Measurements from ENCODE around the gene TBC1D22A.

DNA sequence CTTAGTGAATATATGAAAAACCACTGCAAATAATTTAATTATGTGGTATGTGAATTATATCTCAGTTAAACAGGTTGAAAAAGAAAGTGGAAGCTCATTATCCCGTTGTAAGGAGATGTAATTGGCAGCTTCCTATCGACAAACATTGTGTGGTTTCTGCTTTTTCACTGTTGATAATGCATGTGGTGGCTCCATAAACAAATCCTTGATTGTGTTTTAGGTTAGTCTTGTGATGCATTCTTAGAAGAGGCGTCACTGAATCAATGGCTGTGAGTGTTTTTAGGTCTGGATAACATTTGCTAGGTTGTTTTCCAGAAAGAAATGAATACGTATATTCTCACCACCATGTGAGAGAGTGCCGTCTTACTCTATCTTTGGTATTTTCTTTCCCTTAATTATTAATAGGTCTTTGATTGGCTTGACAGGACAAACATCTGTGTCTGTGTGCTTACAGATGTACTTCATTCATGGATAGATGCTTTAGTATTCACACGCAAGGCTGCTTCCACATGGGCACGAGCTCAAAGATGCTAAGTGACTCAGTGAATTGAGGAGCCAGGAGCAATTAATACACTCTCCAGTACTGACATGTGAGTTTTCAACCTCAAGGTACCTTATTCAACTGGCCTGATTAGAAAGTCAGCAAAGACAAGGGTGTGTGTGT lies 166.7 kb downstream of the TBC1D22A start:
- TF ChIP-seq CTCF (conservative IDR thresholded peaks at IDR 0.05; ENCODE audit: low read length) = no peak
- TF ChIP-seq EZH2phosphoT487 (IDR thresholded peaks at IDR 0.05; ENCODE audit: borderline replicate concordance, low read depth, low read length) = no peak

Data from OCI-LY7 (cell line).